ENCODE data around the gene CAPN14. TPM values are rescaled to one million over a fixed set of nuclear protein-coding genes. Genes with fewer than 3 reads are reported as not detected.

The CAPN14 gene
- total RNA-seq, 1 donor from 2014 or later, result 0.10 TPM

- no peak for DNase-seq (ENCODE audit: low spot score)
- peaks cover 20% of the 10 kb centered on the region for H3K36me3 Mint-ChIP-seq (ENCODE audit: low read depth)
- H3K4me3 Mint-ChIP-seq (ENCODE audit: unreplicated experiment), result no peak overlapping the region
- H3K4me1 Mint-ChIP-seq (ENCODE audit: low read depth), result peaks cover 3% of the 10 kb centered on the region
- H3K9me3 Mint-ChIP-seq (ENCODE audit: low read depth), result no peaks in the 10 kb centered on the region
- TF ChIP-seq CTCF (IDR thresholded peaks at IDR 0.05), result no peak
- H3K27ac Mint-ChIP-seq (ENCODE audit: unreplicated experiment), result no peak overlapping the region
- H3K27me3 Mint-ChIP-seq (ENCODE audit: low read depth), result no peaks in the 10 kb centered on the region
These were observed 36.2 kb upstream of the CAPN14 start for GRCh38 chr2:31253356-31254131.

DNA sequence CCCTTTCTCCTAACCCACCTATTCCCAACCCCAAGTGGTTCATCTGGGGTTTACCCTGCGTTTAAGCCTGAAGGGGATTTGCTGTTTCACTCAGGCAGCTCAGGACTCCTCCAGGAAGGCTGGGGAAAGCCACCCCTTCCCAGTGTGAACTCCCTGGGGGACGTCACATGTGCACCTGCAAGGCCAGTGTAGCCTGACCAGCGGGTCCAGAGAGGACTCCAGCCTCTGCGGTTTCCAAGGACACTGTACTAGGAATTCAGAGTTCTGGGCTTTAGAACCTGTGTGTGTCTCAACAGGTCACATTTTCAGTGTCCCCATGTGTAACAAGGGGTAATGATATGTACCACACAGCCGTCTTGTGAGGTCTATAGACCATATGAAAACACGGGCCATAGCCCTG lies 34.5 kb upstream of the CAPN14 start:
- Mint-ChIP-seq H3K27me3 (ENCODE audit: low read depth) (no peaks in the 10 kb centered on the region), H3K4me3 (ENCODE audit: unreplicated experiment) (no peak overlapping the region), H3K27ac (ENCODE audit: unreplicated experiment) (no peak overlapping the region), H3K9me3 (ENCODE audit: low read depth) (no peaks in the 10 kb centered on the region), H3K4me1 (ENCODE audit: low read depth) (peaks cover 12% of the 10 kb centered on the region), H3K36me3 (ENCODE audit: low read depth) (peaks cover 17% of the 10 kb centered on the region)
- TF ChIP-seq CTCF (IDR thresholded peaks at IDR 0.05), result no peak
- no peak for DNase-seq (ENCODE audit: low spot score)

DNA sequence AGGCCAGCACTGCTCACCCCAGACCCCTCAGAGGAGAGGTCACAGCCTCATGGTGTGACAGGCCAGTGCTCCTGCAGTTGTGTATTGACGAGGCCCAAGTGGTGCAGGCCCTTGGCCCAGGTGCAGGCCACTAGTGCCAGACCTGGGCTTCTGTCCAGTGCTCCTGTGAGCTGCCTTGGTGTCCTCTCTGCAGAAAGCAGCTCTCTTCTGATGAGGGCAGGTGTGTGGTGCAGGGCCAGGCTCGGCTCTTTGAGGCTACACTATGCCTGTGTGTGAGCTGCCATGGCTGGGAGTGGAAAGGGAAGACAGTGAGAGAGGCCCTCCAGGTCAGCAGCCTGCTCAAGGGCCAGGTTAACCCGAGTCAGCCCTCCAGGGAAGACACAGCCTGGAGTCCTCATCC lies 33.7 kb upstream of the CAPN14 start:
- Mint-ChIP-seq H3K36me3 (ENCODE audit: low read depth) (peaks cover 19% of the 10 kb centered on the region), H3K27me3 (ENCODE audit: low read depth) (no peaks in the 10 kb centered on the region), H3K27ac (ENCODE audit: unreplicated experiment) (no peak overlapping the region), H3K4me3 (ENCODE audit: unreplicated experiment) (no peak overlapping the region), H3K9me3 (ENCODE audit: low read depth) (no peaks in the 10 kb centered on the region), H3K4me1 (ENCODE audit: low read depth) (peaks cover 10% of the 10 kb centered on the region)
- DNase-seq (ENCODE audit: low spot score), result no peak
- no peak for TF ChIP-seq CTCF (IDR thresholded peaks at IDR 0.05)

DNA sequence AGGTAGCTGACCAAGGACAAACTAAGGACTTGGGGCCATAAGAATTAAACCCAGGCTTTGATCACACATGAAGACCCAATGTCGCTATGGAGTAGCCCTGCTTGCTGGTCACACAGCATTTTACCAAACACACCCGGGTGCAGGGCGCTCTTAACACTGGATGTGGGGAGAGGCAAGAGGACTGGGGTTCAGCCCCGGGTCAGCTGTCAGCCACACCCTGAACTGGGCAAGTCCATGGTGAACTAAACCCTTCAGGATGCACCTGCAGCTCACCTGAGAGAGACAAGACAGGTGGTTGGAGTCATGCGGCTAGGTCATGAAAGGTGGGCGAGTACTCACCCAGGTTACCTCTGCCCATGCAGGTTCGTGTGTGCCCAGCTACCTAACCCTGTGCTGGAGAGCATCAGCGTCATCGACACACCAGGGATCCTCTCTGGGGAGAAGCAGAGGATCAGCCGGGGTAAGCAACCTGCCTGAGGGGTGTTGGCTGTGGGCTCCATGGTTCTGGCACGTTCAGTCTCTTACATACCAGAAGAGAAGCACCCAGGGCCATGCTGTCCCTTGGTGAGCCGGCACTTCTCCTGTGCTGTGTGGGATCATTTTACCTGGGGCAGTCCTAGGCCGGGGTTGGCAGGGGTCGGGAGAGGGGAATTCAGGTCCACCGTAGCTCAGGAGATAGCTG lies 31.8 kb upstream of the CAPN14 start:
- Mint-ChIP-seq H3K4me1 (ENCODE audit: low read depth) (peaks cover 10% of the 10 kb centered on the region), H3K27ac (ENCODE audit: unreplicated experiment) (no peak overlapping the region), H3K36me3 (ENCODE audit: low read depth) (peaks cover 21% of the 10 kb centered on the region), H3K9me3 (ENCODE audit: low read depth) (no peaks in the 10 kb centered on the region), H3K27me3 (ENCODE audit: low read depth) (no peaks in the 10 kb centered on the region), H3K4me3 (ENCODE audit: unreplicated experiment) (no peak overlapping the region)
- no peak for DNase-seq (ENCODE audit: low spot score)
- TF ChIP-seq CTCF (IDR thresholded peaks at IDR 0.05), result no peak

DNA sequence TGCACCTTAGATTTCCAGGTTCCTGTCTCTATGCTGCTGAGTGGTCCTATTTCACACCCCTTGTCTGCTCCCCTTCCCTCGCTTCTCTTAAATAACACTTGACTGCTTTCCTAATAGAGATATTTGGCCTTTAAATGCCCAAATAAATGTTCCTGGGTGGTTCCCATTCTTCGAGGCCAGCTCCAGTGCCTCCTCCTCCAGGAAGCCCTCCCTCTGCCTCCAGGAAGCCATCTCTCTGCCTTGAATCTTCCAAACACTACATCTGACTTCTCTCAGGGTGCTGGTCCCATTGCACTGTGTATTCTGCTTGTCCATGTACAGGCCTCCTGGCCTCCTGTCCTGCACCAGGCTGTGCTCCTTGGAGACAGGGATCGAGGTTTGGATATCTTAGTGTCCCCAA lies 30.8 kb upstream of the CAPN14 start:
- Mint-ChIP-seq H3K4me3 (ENCODE audit: unreplicated experiment) (no peak overlapping the region), H3K27me3 (ENCODE audit: low read depth) (no peaks in the 10 kb centered on the region), H3K4me1 (ENCODE audit: low read depth) (peaks cover 10% of the 10 kb centered on the region), H3K9me3 (ENCODE audit: low read depth) (no peaks in the 10 kb centered on the region), H3K36me3 (ENCODE audit: low read depth) (peaks cover 22% of the 10 kb centered on the region), H3K27ac (ENCODE audit: unreplicated experiment) (peak overlapping the region; percentile 79)
- TF ChIP-seq CTCF (IDR thresholded peaks at IDR 0.05), result no peak
- no peak for DNase-seq (ENCODE audit: low spot score)
